K562 (cell line): Measurements from ENCODE around the gene BFSP1. TPM values are rescaled to one million over a fixed set of nuclear protein-coding genes. Genes with fewer than 3 reads are reported as not detected.

ENCODE experiments used
- ATF1 ChIP-seq, 2 experiments: fragments of 450-650 bp in 1 of 2; IDR thresholded peaks; 2 replicates each; pipeline ENCODE4 v1.6.1; 2016; ENCODE audit warnings: missing compliant biosample characterization in 1 of 2, missing genetic modification characterization in 1 of 2
- CREB1 ChIP-seq, 2 experiments: sonication (generic) in 1 of 2; formaldehyde crosslinking in 1 of 2; IDR thresholded peaks; 2 replicates each; pipeline versions ENCODE4 v1.6.1 to v1.8.0; 2012 to 2022; ENCODE audit warnings: inconsistent platforms in 1 of 2, mild to moderate bottlenecking in 1 of 2, missing genetic modification reagents in 1 of 2, moderate library complexity in 1 of 2
- CREM ChIP-seq: IDR thresholded peaks from 2 replicates; pipeline ENCODE4 v1.6.1; 2014; ENCODE audit warnings: antibody characterized with exemption, low read depth
- PHF20 ChIP-seq: fragments of 450-650 bp; IDR thresholded peaks from 2 replicates; pipeline ENCODE4 v1.6.1; 2018; ENCODE audit not compliant: partially characterized antibody
- POLR2G ChIP-seq: fragments of 200-400 bp; formaldehyde crosslinking; IDR thresholded peaks from 2 replicates; pipeline ENCODE4 v1.6.1; 2017; ENCODE audit warnings: low read depth, mild to moderate bottlenecking, antibody characterized with exemption, low read length, moderate library complexity
- TEAD1 ChIP-seq, 2 experiments: fragments of 450-650 bp in 1 of 2; sonication (generic) in 1 of 2; formaldehyde crosslinking; IDR thresholded peaks; 2 replicates each; pipeline versions ENCODE4 v1.4.0 to v1.8.0; 2020 to 2022; ENCODE audit warnings: mild to moderate bottlenecking in 2 of 2, missing genetic modification reagents in 1 of 2
- polyA plus RNA-seq, 8 experiments: library from polyadenylated mRNA; depleted of rRNA in 4 of 8; stranded (reverse) in 5 of 8; unstranded in 3 of 8; fragments of >200 nt; fragmentation: Nextera tagmentation in 2 of 8; fragmentation: Illumina TruSeq in 1 of 8; extraction: Ambion mirVana in 2 of 8; extraction: Trizol in 1 of 8; gene quantifications; 2 replicates each; pipeline versions ENCODE4 v1.2.1 to v1.2.3, GENCODE V29; 2011 to 2014; ENCODE audit warnings: inconsistent platforms in 1 of 8, missing spikeins in 1 of 8
- total RNA-seq, 7 experiments: library from RNA; depleted of rRNA in 6 of 7; stranded (reverse); fragments of >200 nt in 6 of 7; fragmentation: Illumina TruSeq in 2 of 7; extraction: Trizol in 2 of 7; gene quantifications; 2 replicates each; pipeline versions ENCODE4 v1.2.1 to v1.2.3, GENCODE V29; 2011 to 2021; ENCODE audit warnings: low replicate concordance in 1 of 7
- TF ChIP-seq, protein P1 (sequence below): fragments of 450-650 bp; IDR thresholded peaks from 2 replicates; pipeline ENCODE4 v1.6.1; 2016; ENCODE audit warnings: mild to moderate bottlenecking, moderate library complexity

The BFSP1 gene
- total and polyA plus RNA-seq, 9 of the 15 experiments (the other 6 are each of a cell fraction or from before 2014, with no cell fraction given), result 0.09 to 0.86 (median 0.40) TPM

DNA sequence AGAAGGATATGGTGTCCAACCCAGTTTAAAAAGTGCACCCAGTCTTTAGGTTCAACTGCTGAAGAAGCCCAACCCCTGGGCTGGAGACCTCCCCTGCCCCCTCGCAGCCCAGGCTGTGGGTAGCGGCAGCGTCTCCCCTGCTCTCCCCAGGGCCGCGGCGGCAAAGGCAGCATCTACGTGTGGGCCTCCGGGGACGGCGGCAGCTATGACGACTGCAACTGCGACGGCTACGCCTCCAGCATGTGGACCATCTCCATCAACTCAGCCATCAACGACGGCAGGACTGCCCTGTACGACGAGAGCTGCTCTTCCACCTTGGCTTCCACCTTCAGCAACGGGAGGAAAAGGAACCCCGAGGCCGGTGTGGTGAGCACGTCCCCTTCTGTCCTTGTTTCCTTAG lies 77.6 kb downstream of the BFSP1 start (continued):
- TF ChIP-seq, protein P1, sequence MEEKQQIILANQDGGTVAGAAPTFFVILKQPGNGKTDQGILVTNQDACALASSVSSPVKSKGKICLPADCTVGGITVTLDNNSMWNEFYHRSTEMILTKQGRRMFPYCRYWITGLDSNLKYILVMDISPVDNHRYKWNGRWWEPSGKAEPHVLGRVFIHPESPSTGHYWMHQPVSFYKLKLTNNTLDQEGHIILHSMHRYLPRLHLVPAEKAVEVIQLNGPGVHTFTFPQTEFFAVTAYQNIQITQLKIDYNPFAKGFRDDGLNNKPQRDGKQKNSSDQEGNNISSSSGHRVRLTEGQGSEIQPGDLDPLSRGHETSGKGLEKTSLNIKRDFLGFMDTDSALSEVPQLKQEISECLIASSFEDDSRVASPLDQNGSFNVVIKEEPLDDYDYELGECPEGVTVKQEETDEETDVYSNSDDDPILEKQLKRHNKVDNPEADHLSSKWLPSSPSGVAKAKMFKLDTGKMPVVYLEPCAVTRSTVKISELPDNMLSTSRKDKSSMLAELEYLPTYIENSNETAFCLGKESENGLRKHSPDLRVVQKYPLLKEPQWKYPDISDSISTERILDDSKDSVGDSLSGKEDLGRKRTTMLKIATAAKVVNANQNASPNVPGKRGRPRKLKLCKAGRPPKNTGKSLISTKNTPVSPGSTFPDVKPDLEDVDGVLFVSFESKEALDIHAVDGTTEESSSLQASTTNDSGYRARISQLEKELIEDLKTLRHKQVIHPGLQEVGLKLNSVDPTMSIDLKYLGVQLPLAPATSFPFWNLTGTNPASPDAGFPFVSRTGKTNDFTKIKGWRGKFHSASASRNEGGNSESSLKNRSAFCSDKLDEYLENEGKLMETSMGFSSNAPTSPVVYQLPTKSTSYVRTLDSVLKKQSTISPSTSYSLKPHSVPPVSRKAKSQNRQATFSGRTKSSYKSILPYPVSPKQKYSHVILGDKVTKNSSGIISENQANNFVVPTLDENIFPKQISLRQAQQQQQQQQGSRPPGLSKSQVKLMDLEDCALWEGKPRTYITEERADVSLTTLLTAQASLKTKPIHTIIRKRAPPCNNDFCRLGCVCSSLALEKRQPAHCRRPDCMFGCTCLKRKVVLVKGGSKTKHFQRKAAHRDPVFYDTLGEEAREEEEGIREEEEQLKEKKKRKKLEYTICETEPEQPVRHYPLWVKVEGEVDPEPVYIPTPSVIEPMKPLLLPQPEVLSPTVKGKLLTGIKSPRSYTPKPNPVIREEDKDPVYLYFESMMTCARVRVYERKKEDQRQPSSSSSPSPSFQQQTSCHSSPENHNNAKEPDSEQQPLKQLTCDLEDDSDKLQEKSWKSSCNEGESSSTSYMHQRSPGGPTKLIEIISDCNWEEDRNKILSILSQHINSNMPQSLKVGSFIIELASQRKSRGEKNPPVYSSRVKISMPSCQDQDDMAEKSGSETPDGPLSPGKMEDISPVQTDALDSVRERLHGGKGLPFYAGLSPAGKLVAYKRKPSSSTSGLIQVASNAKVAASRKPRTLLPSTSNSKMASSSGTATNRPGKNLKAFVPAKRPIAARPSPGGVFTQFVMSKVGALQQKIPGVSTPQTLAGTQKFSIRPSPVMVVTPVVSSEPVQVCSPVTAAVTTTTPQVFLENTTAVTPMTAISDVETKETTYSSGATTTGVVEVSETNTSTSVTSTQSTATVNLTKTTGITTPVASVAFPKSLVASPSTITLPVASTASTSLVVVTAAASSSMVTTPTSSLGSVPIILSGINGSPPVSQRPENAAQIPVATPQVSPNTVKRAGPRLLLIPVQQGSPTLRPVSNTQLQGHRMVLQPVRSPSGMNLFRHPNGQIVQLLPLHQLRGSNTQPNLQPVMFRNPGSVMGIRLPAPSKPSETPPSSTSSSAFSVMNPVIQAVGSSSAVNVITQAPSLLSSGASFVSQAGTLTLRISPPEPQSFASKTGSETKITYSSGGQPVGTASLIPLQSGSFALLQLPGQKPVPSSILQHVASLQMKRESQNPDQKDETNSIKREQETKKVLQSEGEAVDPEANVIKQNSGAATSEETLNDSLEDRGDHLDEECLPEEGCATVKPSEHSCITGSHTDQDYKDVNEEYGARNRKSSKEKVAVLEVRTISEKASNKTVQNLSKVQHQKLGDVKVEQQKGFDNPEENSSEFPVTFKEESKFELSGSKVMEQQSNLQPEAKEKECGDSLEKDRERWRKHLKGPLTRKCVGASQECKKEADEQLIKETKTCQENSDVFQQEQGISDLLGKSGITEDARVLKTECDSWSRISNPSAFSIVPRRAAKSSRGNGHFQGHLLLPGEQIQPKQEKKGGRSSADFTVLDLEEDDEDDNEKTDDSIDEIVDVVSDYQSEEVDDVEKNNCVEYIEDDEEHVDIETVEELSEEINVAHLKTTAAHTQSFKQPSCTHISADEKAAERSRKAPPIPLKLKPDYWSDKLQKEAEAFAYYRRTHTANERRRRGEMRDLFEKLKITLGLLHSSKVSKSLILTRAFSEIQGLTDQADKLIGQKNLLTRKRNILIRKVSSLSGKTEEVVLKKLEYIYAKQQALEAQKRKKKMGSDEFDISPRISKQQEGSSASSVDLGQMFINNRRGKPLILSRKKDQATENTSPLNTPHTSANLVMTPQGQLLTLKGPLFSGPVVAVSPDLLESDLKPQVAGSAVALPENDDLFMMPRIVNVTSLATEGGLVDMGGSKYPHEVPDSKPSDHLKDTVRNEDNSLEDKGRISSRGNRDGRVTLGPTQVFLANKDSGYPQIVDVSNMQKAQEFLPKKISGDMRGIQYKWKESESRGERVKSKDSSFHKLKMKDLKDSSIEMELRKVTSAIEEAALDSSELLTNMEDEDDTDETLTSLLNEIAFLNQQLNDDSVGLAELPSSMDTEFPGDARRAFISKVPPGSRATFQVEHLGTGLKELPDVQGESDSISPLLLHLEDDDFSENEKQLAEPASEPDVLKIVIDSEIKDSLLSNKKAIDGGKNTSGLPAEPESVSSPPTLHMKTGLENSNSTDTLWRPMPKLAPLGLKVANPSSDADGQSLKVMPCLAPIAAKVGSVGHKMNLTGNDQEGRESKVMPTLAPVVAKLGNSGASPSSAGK, result peak; percentile 70
- peak; percentile 16; the same call in 1 of the 2 replicates for TF ChIP-seq ATF1 (CRISPR knock-in tag; IDR thresholded peaks at IDR 0.05)
- peak; percentile 74 for TF ChIP-seq ATF1 (tag; IDR thresholded peaks at IDR 0.05)
- peak; percentile 67 for TF ChIP-seq CREB1 (IDR thresholded peaks at IDR 0.05)
- peak; percentile 50; the same call in 1 of the 2 replicates for TF ChIP-seq CREB1 (CRISPR knock-in tag; IDR thresholded peaks at IDR 0.05)
- TF ChIP-seq CREM, result peak; percentile 91
- TF ChIP-seq PHF20, result peak; percentile 43
- TF ChIP-seq TEAD1 (CRISPR knock-in tag; IDR thresholded peaks at IDR 0.05), result no peak
- 0 out of 2 replicates have a peak, but pooled peaks have one; percentile 15 for TF ChIP-seq POLR2G
